Measurements from ENCODE around the gene ADCY9.
"Not testable (repeated sequence)": the region's sequence is repeated elsewhere in the genome, so short reads cannot be mapped to it uniquely, and the experiment has no call there.

ADCY9 gene

DNA sequence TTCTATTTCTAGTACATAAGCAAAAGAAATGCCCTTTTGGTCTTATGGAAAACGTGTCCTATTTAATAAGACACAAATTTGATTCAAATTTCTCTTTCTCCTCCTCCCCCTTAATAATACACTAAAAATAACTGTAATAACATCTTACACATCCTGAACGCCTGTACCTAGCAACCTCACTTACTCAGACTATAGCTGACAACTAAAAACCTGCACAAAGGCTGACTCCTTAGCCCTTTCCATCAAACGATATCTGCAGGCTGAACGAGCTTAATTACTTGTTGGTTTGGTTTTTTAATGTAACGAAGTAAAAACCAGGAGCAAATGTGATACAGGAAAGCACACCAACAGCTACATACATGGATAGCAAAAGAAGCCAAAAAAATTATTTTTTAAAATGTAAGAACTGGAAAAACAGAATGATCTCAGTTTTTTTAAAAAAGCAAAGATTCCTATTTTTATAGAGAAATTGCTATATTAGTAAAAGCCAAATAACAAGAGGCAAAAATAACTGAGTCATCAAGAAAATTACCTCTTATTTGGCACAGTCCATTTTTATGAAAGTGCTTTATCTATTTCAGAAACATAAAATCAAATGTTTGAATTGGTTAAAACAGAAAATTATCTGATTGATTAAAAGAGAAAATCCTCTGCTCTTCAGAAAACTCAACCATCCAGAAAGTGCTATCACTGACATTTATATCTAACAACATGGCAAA is 23.5 kb downstream of the ADCY9 start:
- DNase-seq, result no peak

- DNase-seq, result peak in 1 of 2 experiments; percentile 75
These were observed 24.8 kb downstream of the ADCY9 start for GRCh38 chr16:4091240-4092012.

- no peak for DNase-seq
These were observed 25.8 kb downstream of the ADCY9 start for GRCh38 chr16:4090351-4090851.

DNA sequence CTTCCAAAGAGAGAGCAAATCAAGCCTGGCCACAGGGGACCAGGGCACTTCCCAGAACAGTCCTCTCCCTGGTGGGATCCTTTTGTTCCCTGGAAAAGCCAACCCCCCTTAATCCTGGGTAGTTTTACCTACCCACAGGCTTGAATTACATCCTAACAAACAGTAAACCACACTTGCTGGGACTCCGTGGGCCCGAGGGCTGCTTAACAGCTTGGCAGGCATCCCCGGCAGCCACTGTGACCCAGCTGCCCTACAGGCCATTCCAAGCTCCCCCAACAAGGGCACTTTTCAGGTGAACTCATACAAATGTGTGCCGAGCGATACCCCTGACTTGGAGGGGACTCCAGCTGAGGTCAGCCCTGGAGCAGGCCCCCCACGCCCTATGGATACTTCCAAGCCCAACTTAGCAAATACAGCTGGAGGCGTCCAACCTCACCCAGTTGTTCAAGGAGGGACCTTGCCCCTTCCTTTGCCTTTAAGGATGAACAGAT is 26.4 kb downstream of the ADCY9 start:
- no peak for DNase-seq

- no peak for DNase-seq
These were observed 26.9 kb downstream of the ADCY9 start for GRCh38 chr16:4089251-4089810.

GRCh38 chr16:4087990-4088577 is 28.2 kb downstream of the ADCY9 start:
- no peak for DNase-seq

DNA sequence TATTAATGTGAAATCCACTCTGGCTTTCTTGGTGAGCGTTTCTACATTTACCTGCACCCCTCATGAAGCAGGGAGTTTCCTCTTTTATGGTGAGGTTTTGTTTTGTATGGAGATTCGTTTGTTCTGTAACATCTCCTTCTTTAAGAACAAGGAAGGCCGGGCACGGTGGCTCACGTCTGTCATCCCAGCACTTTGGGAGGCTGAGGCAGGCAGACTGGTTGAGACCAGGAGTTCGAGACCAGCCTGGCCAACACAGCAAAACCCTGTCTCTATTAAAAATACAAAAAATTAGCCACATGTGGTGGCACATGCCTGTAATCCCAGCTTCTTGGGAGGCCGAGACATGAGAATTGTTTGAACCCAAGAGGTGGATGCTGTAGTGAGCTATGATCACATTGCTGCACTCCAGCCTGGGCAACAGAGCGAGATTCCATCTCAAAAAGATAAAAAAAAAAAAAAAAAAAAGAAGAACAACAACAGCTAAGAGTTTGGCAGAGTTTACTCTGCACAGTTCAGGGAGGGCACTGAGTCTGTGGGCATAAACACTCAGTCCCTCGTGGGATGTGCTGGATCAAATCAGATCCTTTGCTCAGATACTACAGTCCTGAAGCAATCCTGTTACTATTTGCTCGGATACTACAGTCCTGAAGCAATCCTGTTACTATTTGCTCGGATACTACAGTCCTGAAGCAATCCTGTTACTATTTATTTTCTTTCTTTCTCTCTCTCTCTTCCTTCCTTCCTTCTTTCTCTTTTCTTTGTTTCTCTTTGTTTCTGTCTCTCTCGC is 28.9 kb downstream of the ADCY9 start:
- no peak for DNase-seq

DNA sequence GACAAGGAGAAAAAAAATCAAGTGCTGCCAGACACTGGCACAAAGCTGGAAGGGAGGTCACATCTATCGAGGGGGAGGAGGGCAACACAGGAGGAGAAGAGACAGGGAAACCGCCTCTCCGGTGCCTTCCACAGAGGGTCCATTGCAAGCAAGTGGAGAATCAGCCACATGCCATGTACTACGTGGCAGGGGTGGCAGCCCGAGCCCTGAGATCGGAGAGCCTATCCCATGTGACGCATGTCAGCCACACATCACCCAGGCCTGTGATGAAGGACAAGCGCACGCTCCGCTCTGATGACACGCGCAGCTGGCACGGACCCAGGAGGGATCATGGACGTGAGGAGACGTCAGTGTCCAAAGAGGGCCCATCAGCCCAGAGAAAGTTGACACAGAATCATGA is 30.1 kb downstream of the ADCY9 start:
- DNase-seq, result no peak

DNA sequence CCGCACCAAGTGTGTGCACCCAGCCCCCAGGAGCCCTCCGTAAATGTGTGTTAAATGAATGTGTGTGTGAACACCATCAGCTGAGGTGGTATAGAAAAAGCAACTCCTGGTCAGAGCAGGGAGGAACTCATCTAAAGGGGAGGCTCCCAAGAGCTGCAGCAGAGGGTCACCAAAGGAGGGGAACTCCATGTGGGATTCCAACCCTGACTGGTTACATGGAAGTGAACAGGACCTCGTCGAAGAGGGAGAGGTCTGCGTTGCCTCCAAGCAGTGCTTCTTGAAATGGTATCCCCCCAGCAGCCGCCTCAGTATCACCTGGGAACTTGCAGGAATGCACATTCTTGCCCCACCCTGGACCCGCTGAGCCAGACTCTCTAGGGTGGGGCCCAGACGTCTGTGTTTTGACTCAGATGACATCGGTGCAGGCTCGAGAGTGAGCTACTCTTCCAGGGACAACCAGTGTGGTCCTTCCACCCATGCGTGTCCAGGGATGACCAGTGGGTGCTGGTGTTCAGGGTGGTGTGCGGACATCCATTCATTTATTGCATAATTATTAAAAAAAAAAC is 30.8 kb downstream of the ADCY9 start:
- no peak for DNase-seq

- no peak for DNase-seq
These were observed 32.8 kb downstream of the ADCY9 start for GRCh38 chr16:4083347-4083870.

DNA sequence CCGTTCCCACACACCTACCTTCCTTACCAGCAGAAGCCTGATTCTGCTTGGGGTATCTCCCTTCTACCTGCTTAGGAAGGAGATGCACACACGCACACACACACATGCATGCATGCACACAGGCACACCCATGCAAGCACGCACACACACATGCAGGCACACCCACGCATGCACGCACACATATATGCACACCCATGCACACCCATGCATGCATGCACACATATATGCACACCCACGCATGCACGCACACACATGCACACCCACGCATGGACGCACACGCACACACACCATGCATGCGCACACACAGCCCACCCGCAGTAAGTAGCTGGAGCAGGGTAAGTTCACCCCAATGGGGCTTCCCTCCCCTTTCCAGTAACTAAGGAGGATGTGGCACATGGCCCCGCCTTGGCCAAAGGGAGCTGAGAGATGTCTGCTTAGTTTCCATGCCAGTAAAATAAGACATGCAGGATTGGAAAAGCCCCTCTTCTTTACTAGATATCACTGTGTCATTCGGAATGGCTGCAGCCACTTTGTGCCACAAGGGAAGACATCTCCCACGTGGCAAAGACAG is 33.7 kb downstream of the ADCY9 start:
- DNase-seq, result no peak

DNA sequence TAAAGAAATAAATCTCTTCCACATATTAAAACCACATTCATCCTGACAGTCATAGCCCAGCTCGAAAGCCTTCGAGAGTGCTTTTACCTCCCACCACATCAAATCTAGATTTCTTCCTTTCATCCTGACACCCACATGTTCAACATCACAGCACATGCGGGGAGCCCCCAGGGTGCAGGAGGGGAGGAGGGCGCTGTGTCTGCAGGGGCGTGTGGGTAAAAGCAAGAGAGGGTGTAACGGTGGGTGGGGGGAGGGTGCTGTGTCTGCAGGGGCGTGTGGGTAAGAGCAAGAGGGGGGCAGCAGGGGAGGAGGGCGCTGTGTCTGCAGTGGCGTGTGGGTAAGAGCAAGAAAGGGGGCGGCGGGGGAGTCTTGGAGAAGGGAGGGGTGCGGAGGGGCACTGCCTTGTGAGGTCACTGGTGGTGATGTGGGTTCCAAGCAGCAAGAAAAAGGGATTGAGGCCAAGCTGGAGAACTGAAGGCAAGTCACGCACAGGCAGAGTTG is 34.7 kb downstream of the ADCY9 start:
- no peak for DNase-seq

DNA sequence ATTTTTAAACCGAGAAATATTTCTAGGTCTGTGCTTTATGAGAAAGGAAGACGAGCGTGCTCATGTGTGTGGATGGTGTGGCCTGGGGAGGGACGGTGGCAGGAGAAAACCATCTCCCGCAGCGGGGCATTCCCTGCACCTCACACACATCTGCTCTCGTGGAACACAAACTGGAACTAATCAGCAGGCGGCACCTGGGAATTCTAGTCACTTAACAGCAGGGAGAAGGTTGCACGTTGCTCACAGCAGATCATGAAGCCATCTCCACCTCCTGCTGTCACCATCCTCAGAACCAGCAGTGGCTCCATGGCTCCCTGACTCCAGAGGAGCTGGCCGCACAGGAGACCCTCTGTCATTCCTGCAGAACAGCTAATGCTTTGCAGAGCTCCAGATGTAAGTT is 35.2 kb downstream of the ADCY9 start:
- peak; percentile 49 to 83 for DNase-seq

- no peak for DNase-seq
These were observed 39.0 kb downstream of the ADCY9 start for GRCh38 chr16:4077174-4077649.

DNA sequence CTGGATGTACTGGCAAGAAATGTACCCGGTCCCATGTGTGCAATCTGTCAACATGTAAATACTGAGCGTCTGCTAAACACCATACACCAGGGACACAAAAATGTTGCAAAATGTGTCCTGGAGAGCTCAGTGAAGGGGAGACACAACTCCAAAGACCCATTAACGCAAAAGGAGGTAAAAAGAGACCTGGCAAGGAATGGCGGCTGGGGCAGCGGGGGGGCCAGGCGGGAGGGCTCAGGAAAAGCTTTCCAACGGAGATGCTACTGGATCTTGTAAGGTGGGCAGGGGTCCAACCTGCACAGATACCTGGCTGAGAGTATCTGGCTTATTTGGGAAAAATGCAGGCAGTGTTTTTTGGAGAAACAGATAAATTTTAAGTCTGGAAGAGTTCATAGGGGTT is 40.7 kb downstream of the ADCY9 start:
- DNase-seq, result no peak

GRCh38 chr16:4073150-4073549 is 43.1 kb downstream of the ADCY9 start:
- not testable (repeated sequence) for DNase-seq

- DNase-seq, result no peak
These were observed 44.3 kb downstream of the ADCY9 start for GRCh38 chr16:4071686-4072561.

- DNase-seq, result no peak
These were observed 45.3 kb downstream of the ADCY9 start for GRCh38 chr16:4070936-4071335.

- no peak for DNase-seq
These were observed 48.8 kb downstream of the ADCY9 start for GRCh38 chr16:4067262-4068001.
